Measurements from ENCODE around the gene SLCO1B1. TPM values are rescaled to one million over a fixed set of nuclear protein-coding genes. Genes with fewer than 3 reads are reported as not detected.
"Not testable (repeated sequence)": the region's sequence is repeated elsewhere in the genome, so short reads cannot be mapped to it uniquely, and the experiment has no call there.

Gene SLCO1B1
- total RNA-seq, 3 donors from 2014 or later (not counting 1 experiment from before 2014, with no cell fraction given), result not detected

GRCh38 chr12:21172079-21172478, 41.1 kb downstream of the SLCO1B1 start:
- Histone ChIP-seq H3K9me3 (ENCODE audit: control insufficient read depth, insufficient read depth, low read length) (no peaks in the 10 kb centered on the region), H3K4me1 (ENCODE audit: control insufficient read depth, insufficient read depth, low read length) (no peaks in the 10 kb centered on the region), H3K4me3 (ENCODE audit: low read length) (no peak overlapping the region), H3K27me3 (ENCODE audit: control insufficient read depth, insufficient read depth, low read length) (no peaks in the 10 kb centered on the region), H3K27ac (ENCODE audit: low read length) (no peak overlapping the region), H3K36me3 (ENCODE audit: control insufficient read depth, insufficient read depth, low read length) (no peaks in the 10 kb centered on the region)
- no peak overlapping the region for H3K4me3 Mint-ChIP-seq
- no CpG with 5 or more reads among the region's 1 CpG for WGBS (ENCODE audit: insufficient coverage)
- no peaks in the 10 kb centered on the region for H3K4me1 Mint-ChIP-seq
- no peak overlapping the region for H3K27ac Mint-ChIP-seq
- ATAC-seq (no peak), DNase-seq (no peak)
- TF ChIP-seq CTCF (IDR thresholded peaks at IDR 0.05), result no peak
- H3K9me3 Mint-ChIP-seq, result peaks cover 0 to 7% of the 10 kb centered on the region in 2 donors
- intact Hi-C loops (cut with micrococcal nuclease), result loop anchor here (5.0 kb wide), 1 partner anchor 1435 kb away; no protein-coding TSS in a partner anchor
- no peaks in the 10 kb centered on the region for H3K36me3 Mint-ChIP-seq
- no peaks in the 10 kb centered on the region for H3K27me3 Mint-ChIP-seq (ENCODE audit: low read depth in 2 of 2)

GRCh38 chr12:21183721-21184275, 52.8 kb downstream of the SLCO1B1 start:
- H3K9me3 Mint-ChIP-seq, result peaks cover 8 to 19% of the 10 kb centered on the region in 2 donors
- Histone ChIP-seq H3K27ac (ENCODE audit: low read length) (no peak overlapping the region), H3K4me1 (ENCODE audit: control insufficient read depth, insufficient read depth, low read length) (no peaks in the 10 kb centered on the region), H3K4me3 (ENCODE audit: low read length) (no peak overlapping the region), H3K9me3 (ENCODE audit: control insufficient read depth, insufficient read depth, low read length) (peaks cover 4% of the 10 kb centered on the region), H3K36me3 (ENCODE audit: control insufficient read depth, insufficient read depth, low read length) (no peaks in the 10 kb centered on the region), H3K27me3 (ENCODE audit: control insufficient read depth, insufficient read depth, low read length) (no peaks in the 10 kb centered on the region)
- intact Hi-C loops (cut with micrococcal nuclease), result no loop called here
- WGBS (ENCODE audit: insufficient coverage), result 83% methylated on average over 3 of the region's 3 CpGs
- no peaks in the 10 kb centered on the region for H3K36me3 Mint-ChIP-seq
- DNase-seq (no peak), ATAC-seq (no peak)
- H3K4me3 Mint-ChIP-seq, result no peak overlapping the region
- no peak overlapping the region for H3K27ac Mint-ChIP-seq
- H3K4me1 Mint-ChIP-seq, result no peaks in the 10 kb centered on the region
- H3K27me3 Mint-ChIP-seq (ENCODE audit: low read depth in 2 of 2), result no peaks in the 10 kb centered on the region
- no peak for TF ChIP-seq CTCF (IDR thresholded peaks at IDR 0.05)

- WGBS (ENCODE audit: insufficient coverage), result 82% methylated on average over 3 of the region's 3 CpGs
- H3K27ac ChIP-seq (ENCODE audit: low read length), result no peak overlapping the region
- H3K9me3 Mint-ChIP-seq, result peaks cover 9 to 13% of the 10 kb centered on the region in 2 donors
- no peak for TF ChIP-seq CTCF (IDR thresholded peaks at IDR 0.05)
- no peaks in the 10 kb centered on the region for H3K36me3 Mint-ChIP-seq
- no peaks in the 10 kb centered on the region for H3K4me1 ChIP-seq (ENCODE audit: control insufficient read depth, insufficient read depth, low read length)
- intact Hi-C loops (cut with micrococcal nuclease), result no loop called here
- no peaks in the 10 kb centered on the region for H3K4me1 Mint-ChIP-seq
- ATAC-seq (no peak), DNase-seq (no peak)
- no peaks in the 10 kb centered on the region for H3K27me3 Mint-ChIP-seq (ENCODE audit: low read depth in 2 of 2)
- no peaks in the 10 kb centered on the region for H3K36me3 ChIP-seq (ENCODE audit: control insufficient read depth, insufficient read depth, low read length)
- no peak overlapping the region for H3K27ac Mint-ChIP-seq
- no peak overlapping the region for H3K4me3 ChIP-seq (ENCODE audit: low read length)
- no peaks in the 10 kb centered on the region for H3K27me3 ChIP-seq (ENCODE audit: control insufficient read depth, insufficient read depth, low read length)
- H3K9me3 ChIP-seq (ENCODE audit: control insufficient read depth, insufficient read depth, low read length), result no peaks in the 10 kb centered on the region
- H3K4me3 Mint-ChIP-seq, result no peak overlapping the region
Observed at GRCh38 chr12:21190016-21190415, 59.0 kb downstream of the SLCO1B1 start.

- H3K4me3 Mint-ChIP-seq; ATAC-seq; H3K27ac Mint-ChIP-seq; H3K4me3 ChIP-seq (ENCODE audit: low read length); H3K27me3 ChIP-seq (ENCODE audit: control insufficient read depth, insufficient read depth, low read length); H3K9me3 ChIP-seq (ENCODE audit: control insufficient read depth, insufficient read depth, low read length); DNase-seq; H3K36me3 ChIP-seq (ENCODE audit: control insufficient read depth, insufficient read depth, low read length); H3K27ac ChIP-seq (ENCODE audit: low read length); H3K27me3 Mint-ChIP-seq (ENCODE audit: low read depth in 2 of 2); H3K4me1 ChIP-seq (ENCODE audit: control insufficient read depth, insufficient read depth, low read length); H3K36me3 Mint-ChIP-seq; H3K4me1 Mint-ChIP-seq; H3K9me3 Mint-ChIP-seq; intact Hi-C loops (cut with micrococcal nuclease): not testable (repeated sequence)
- 92% methylated on average over 7 of the region's 19 CpGs for WGBS (ENCODE audit: insufficient coverage)
Observed at GRCh38 chr12:21214433-21214832, 83.4 kb downstream of the SLCO1B1 start.

Measured in natural killer cell (primary cell).